ENCODE measurements around the gene TBC1D8. TPM values are rescaled to one million over a fixed set of nuclear protein-coding genes. Genes with fewer than 3 reads are reported as not detected.
A peak's percentile ranks its signal among the peaks of the same experiment; 100 is the strongest.

TBC1D8 gene
- polyA plus RNA-seq, 4 donors: 12.6 to 113 (median 28.2) TPM

DNA sequence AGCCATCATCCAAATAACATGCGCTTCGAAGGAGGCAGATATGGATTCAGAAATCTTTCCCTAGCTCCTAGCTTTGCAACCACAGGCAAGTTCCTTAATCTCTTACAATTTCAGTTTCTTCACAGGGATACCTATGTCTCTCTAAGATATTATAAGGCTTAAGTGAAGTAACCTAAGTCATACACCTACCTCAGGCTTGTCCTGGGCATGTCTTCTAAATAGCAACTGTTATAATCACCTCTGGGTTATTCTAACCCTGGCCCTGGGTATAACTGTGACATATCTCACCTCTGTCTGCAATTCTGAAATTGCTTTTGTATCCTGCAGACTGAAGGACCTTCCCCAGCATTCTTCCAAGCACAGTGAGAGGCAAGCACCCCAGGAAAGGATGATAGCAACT, 8.3 kb upstream of the TBC1D8 start:
- FAIRE-seq: no peak

DNA sequence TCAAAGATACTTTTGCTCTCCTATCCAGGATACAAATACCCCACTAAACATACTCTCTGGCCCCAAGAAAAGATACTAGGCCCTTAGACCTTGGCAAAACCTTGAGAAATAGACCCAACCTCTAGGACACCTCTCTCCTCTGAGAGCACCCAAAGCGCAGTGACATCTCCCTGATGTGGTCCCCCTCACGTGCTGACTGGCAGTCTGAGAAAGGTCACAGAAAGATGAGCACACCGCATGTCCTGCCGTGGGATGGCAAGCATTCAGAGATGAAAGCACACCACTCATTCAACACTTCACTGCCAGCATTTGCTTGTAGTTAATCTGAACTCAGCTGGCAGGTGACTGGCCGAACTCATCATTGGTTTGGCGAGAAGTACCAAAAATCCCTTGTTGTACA, 6.1 kb upstream of the TBC1D8 start:
- DNase-seq (no peak), FAIRE-seq (no peak)
- Histone ChIP-seq H3K4me3 (ENCODE audit: low read depth in 1 of 3, low read length in 3 of 3) (no peak overlapping the region), H3K36me3 (ENCODE audit: control insufficient read depth in 3 of 3, insufficient read depth in 2 of 3, low read depth in 1 of 3, low read length in 3 of 3) (no peaks in the 10 kb centered on the region), H3K27me3 (ENCODE audit: control insufficient read depth in 3 of 3, insufficient read depth in 3 of 3, low read length in 3 of 3) (no peaks in the 10 kb centered on the region), H3K4me1 (ENCODE audit: control insufficient read depth in 3 of 3, insufficient read depth in 2 of 3, low read depth in 1 of 3, low read length in 2 of 3) (peaks cover 0 to 5% (median 0%) of the 10 kb centered on the region in 3 donors), H3K9me3 (ENCODE audit: control insufficient read depth in 2 of 2, insufficient read depth in 1 of 2, low read depth in 1 of 2, low read length in 1 of 2) (no peaks in the 10 kb centered on the region), H3K27ac (ENCODE audit: low read depth in 1 of 3, low read length in 2 of 3) (no peak overlapping the region)
- WGBS, 3 donors: 85 to 89% (median 87%) methylated on average over 6 of the region's 6 CpGs

More for the DNA sequence above, 8.3 kb upstream of the TBC1D8 start:
- H3K4me1 ChIP-seq (ENCODE audit: control insufficient read depth in 3 of 3, insufficient read depth in 2 of 3, low read depth in 1 of 3, low read length in 2 of 3): peaks cover 0 to 2% (median 0%) of the 10 kb centered on the region in 3 donors
- H3K27ac ChIP-seq (ENCODE audit: low read depth in 1 of 3, low read length in 2 of 3): no peak overlapping the region
- no peaks in the 10 kb centered on the region for H3K27me3 ChIP-seq (ENCODE audit: control insufficient read depth in 3 of 3, insufficient read depth in 3 of 3, low read length in 3 of 3)
- 75 to 100% (median 95%) methylated on average over 2 of the region's 2 CpGs for WGBS, 3 donors
- H3K4me3 ChIP-seq (ENCODE audit: low read depth in 1 of 3, low read length in 3 of 3): no peak overlapping the region
- no peaks in the 10 kb centered on the region for H3K9me3 ChIP-seq (ENCODE audit: control insufficient read depth in 2 of 2, insufficient read depth in 1 of 2, low read depth in 1 of 2, low read length in 1 of 2)
- no peaks in the 10 kb centered on the region for H3K36me3 ChIP-seq (ENCODE audit: control insufficient read depth in 3 of 3, insufficient read depth in 2 of 3, low read depth in 1 of 3, low read length in 3 of 3)
- no peak for DNase-seq

DNA sequence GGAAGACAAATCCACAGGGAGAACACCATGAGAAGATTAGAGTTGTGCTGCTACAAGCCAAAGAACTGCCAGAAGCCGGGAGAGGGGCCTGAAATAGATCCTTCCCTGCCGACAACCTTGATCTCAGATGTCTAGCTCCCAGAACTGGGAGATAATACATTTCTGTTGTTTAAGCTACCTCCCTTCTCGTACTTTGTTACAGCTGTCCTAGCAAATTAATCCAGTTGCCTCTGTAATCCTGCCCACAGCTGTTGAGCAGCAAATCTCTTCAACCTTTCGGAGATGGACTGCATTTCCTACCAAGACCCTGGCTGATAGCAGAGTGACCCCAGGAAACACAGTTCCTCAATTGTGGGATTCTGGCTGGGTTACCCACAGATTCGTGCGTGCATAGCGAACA, 2.6 kb upstream of the TBC1D8 start:
- DNase-seq (no peak), FAIRE-seq (no peak)
- H3K27ac ChIP-seq (ENCODE audit: low read depth in 1 of 3, low read length in 2 of 3): no peak overlapping the region
- H3K36me3 ChIP-seq (ENCODE audit: control insufficient read depth in 3 of 3, insufficient read depth in 2 of 3, low read depth in 1 of 3, low read length in 3 of 3): no peaks in the 10 kb centered on the region
- no peaks in the 10 kb centered on the region for H3K27me3 ChIP-seq (ENCODE audit: control insufficient read depth in 3 of 3, insufficient read depth in 3 of 3, low read length in 3 of 3)
- H3K4me1 ChIP-seq (ENCODE audit: control insufficient read depth in 3 of 3, insufficient read depth in 2 of 3, low read depth in 1 of 3, low read length in 2 of 3): peaks cover 0 to 18% (median 0%) of the 10 kb centered on the region in 3 donors
- H3K9me3 ChIP-seq (ENCODE audit: control insufficient read depth in 2 of 2, insufficient read depth in 1 of 2, low read depth in 1 of 2, low read length in 1 of 2): no peaks in the 10 kb centered on the region
- H3K4me3 ChIP-seq (ENCODE audit: low read depth in 1 of 3, low read length in 3 of 3): no peak overlapping the region
- whole genome bisulfite sequencing, 3 donors: 86 to 88% (median 88%) methylated on average over 7 of the region's 7 CpGs

DNA sequence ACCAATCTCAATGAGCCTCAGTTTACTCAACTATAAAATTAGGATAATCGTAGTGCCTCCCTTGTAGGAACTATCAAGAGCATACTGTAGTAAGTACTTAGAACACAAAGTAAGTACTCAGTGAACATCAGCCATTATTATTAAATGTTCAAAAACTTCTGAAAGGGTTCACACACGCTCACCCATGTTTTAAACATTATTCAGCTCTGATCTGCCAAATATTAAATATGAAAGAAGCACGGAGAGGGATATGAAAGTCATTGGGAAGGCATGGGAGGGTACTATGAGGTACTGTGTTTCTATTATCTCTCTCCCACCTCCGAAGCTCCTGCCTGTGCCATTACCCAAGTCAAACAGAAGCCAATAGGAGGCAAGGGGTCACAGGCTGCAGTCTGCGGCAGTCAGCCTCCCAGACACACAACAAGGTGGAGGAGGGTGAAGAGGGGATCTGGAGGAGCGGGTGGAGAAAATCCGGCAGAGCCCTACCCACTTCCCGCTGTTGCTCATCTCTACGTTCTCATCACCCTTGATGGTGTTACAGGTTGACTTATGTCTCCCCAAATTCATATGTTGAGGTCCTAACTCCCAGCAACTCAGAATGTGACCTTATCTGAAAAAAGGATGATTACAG, 2.0 kb upstream of the TBC1D8 start:
- FAIRE-seq (no peak), DNase-seq (no peak)
- H3K4me1 ChIP-seq (ENCODE audit: control insufficient read depth in 3 of 3, insufficient read depth in 2 of 3, low read depth in 1 of 3, low read length in 2 of 3): peaks cover 0 to 18% (median 0%) of the 10 kb centered on the region in 3 donors
- no peak overlapping the region for H3K27ac ChIP-seq (ENCODE audit: low read depth in 1 of 3, low read length in 2 of 3)
- no peaks in the 10 kb centered on the region for H3K36me3 ChIP-seq (ENCODE audit: control insufficient read depth in 3 of 3, insufficient read depth in 2 of 3, low read depth in 1 of 3, low read length in 3 of 3)
- no peaks in the 10 kb centered on the region for H3K27me3 ChIP-seq (ENCODE audit: control insufficient read depth in 3 of 3, insufficient read depth in 3 of 3, low read length in 3 of 3)
- no peak overlapping the region for H3K4me3 ChIP-seq (ENCODE audit: low read depth in 1 of 3, low read length in 3 of 3)
- no peaks in the 10 kb centered on the region for H3K9me3 ChIP-seq (ENCODE audit: control insufficient read depth in 2 of 2, insufficient read depth in 1 of 2, low read depth in 1 of 2, low read length in 1 of 2)
- WGBS, 3 donors: 77 to 81% (median 79%) methylated on average over 9 of the region's 9 CpGs

DNA sequence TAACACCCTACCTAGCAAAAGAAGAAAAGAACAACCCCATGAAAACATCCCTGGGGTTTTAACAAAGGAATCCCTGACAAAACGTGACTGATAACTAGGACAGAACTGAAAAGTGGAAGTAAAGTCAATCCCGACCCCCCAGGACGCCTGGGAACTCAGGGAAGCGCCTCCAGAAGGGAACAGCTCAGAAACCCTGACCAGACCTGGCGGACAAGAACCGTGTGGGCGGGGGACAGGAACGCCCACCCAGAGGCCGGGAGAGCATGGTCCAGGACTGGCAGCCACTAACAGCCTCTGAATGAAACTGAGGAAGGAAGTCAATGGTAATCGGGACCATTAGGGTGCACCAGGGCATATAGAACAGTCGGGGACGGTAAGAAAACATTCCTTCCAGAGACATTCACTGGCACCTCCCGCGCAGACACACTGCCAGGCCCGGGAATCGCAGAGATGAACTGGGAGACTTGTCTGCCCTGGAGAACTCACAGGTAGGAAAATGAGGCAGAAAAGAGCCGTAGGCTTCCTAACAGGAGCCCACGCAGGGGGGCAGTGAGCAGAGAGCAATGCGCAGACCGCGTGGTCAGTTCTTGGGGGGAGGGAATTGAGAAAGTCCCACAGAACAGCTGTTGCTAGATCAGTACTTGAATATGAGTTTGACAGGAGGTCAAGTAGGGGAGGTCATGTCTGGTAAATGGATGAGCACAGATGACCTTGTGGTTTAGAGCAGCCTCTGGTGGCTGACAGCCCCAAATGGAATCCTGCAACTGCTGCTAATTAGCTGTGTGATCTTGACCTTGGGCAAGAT, 1.3 kb upstream of the TBC1D8 start:
- H3K27ac ChIP-seq (ENCODE audit: low read depth in 1 of 3, low read length in 2 of 3): peak overlapping the region in 2 of 3 donors; percentile 70 to 90
- peaks cover 0 to 18% (median 0%) of the 10 kb centered on the region in 3 donors for H3K4me1 ChIP-seq (ENCODE audit: control insufficient read depth in 3 of 3, insufficient read depth in 2 of 3, low read depth in 1 of 3, low read length in 2 of 3)
- peak overlapping the region in 2 of 3 donors; percentile 19 to 58 for H3K4me3 ChIP-seq (ENCODE audit: low read depth in 1 of 3, low read length in 3 of 3)
- DNase-seq (peak; percentile 77 to 78), FAIRE-seq (no peak)
- H3K9me3 ChIP-seq (ENCODE audit: control insufficient read depth in 2 of 2, insufficient read depth in 1 of 2, low read depth in 1 of 2, low read length in 1 of 2): no peaks in the 10 kb centered on the region
- H3K36me3 ChIP-seq (ENCODE audit: control insufficient read depth in 3 of 3, insufficient read depth in 2 of 3, low read depth in 1 of 3, low read length in 3 of 3): no peaks in the 10 kb centered on the region
- 6 to 8% (median 7%) methylated on average over 21 of the region's 21 CpGs for WGBS, 3 donors
- no peaks in the 10 kb centered on the region for H3K27me3 ChIP-seq (ENCODE audit: control insufficient read depth in 3 of 3, insufficient read depth in 3 of 3, low read length in 3 of 3)

DNA sequence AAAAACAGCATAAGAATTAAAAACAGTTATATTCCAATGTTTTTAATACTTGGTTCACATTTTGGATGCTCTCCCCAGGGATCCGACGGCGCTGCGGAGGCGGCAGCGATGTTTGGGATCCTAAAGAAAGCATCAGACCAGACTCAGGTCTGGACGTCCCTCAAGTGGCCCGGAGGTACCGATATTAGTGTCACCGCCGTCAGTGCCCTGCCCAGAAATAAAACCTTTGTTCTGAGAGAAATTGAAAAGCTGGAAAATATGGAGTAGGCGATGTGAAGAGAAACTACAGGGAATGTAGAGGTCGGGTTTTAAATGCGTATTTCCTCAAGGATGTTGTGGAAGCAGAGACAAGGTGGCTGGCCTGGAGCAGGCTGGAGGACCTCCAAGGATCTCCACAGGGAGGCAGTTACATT, 683 bp upstream of the TBC1D8 start:
- Histone ChIP-seq H3K9me3 (ENCODE audit: control insufficient read depth in 2 of 2, insufficient read depth in 1 of 2, low read depth in 1 of 2, low read length in 1 of 2) (no peaks in the 10 kb centered on the region), H3K4me3 (ENCODE audit: low read depth in 1 of 3, low read length in 3 of 3) (peak overlapping the region in 2 of 3 donors; percentile 58 to 95), H3K27ac (ENCODE audit: low read depth in 1 of 3, low read length in 2 of 3) (peak overlapping the region; percentile 52 to 90 (median 70)), H3K27me3 (ENCODE audit: control insufficient read depth in 3 of 3, insufficient read depth in 3 of 3, low read length in 3 of 3) (no peaks in the 10 kb centered on the region), H3K4me1 (ENCODE audit: control insufficient read depth in 3 of 3, insufficient read depth in 2 of 3, low read depth in 1 of 3, low read length in 2 of 3) (peaks cover 0 to 18% (median 0%) of the 10 kb centered on the region in 3 donors), H3K36me3 (ENCODE audit: control insufficient read depth in 3 of 3, insufficient read depth in 2 of 3, low read depth in 1 of 3, low read length in 3 of 3) (no peaks in the 10 kb centered on the region)
- DNase-seq (peak in 1 of 2 donors; percentile 38), FAIRE-seq (no peak)
- 2 to 3% (median 3%) methylated on average over 14 of the region's 14 CpGs for WGBS, 3 donors

DNA sequence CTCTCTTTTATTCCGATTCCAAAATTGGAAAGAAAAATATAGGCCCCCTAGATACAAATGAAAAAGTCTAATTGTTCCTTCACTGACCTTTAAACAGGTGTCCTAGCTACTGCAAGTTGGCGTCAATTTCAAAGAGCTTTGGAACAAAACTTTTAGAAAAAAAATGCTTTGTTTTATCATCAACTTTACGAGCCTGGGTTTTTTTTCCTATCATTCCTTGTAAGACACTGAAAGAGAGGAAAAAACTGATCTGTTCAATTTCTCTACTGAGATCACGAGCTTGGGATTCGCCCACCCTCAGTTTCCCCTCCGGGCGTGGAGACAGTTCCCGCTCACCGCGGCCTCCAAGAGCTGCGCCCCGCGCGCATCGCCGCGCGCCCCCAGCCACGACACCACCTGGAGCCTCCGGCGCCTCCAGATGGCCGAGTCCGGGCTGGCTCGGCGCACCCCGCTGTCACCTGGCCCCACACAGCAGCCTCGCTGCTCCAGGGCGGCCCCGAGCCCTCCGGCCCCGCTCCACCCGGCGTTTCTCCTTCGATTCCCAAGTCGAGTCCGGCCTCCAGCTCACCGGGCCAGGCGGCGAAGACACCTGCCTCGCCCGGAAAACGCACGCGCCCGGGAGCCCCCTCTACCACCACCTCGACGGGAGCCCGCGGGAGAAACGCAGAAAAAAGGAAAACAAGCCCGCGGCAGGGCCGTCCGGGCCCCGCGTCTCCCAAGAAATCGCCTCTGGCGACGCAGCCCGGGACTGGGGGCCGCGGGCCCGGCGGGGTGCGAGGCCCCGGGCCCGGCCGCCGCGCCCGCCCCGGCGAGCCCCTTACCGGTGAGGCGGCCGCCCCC, 656 bp downstream of the TBC1D8 start:
- peak overlapping the region; percentile 70 to 86 (median 70) for H3K27ac ChIP-seq (ENCODE audit: low read depth in 1 of 3, low read length in 2 of 3)
- 3% methylated on average over 60 to 76 of the region's 76 CpGs for WGBS, 3 donors
- peak; percentile 35 to 78 for DNase-seq

More for the DNA sequence above, 656 bp downstream of the TBC1D8 start:
- no peak for FAIRE-seq
- H3K4me1 ChIP-seq (ENCODE audit: control insufficient read depth in 3 of 3, insufficient read depth in 2 of 3, low read depth in 1 of 3, low read length in 2 of 3): peaks cover 0 to 18% (median under 1%) of the 10 kb centered on the region in 3 donors
- no peaks in the 10 kb centered on the region for H3K27me3 ChIP-seq (ENCODE audit: control insufficient read depth in 3 of 3, insufficient read depth in 3 of 3, low read length in 3 of 3)
- H3K36me3 ChIP-seq (ENCODE audit: control insufficient read depth in 3 of 3, insufficient read depth in 2 of 3, low read depth in 1 of 3, low read length in 3 of 3): no peaks in the 10 kb centered on the region
- peak overlapping the region; percentile 63 to 95 (median 73) for H3K4me3 ChIP-seq (ENCODE audit: low read depth in 1 of 3, low read length in 3 of 3)
- H3K9me3 ChIP-seq (ENCODE audit: control insufficient read depth in 2 of 2, insufficient read depth in 1 of 2, low read depth in 1 of 2, low read length in 1 of 2): no peaks in the 10 kb centered on the region
